Measurements from ENCODE around the gene DOK4. TPM values are rescaled to one million over a fixed set of nuclear protein-coding genes. Genes with fewer than 3 reads are reported as not detected.

The DOK4 gene
- total and polyA plus RNA-seq, 2 donors (not counting 3 experiments of a cell fraction or from before 2014, with no cell fraction given) = 22.3 to 23.4 TPM

DNA sequence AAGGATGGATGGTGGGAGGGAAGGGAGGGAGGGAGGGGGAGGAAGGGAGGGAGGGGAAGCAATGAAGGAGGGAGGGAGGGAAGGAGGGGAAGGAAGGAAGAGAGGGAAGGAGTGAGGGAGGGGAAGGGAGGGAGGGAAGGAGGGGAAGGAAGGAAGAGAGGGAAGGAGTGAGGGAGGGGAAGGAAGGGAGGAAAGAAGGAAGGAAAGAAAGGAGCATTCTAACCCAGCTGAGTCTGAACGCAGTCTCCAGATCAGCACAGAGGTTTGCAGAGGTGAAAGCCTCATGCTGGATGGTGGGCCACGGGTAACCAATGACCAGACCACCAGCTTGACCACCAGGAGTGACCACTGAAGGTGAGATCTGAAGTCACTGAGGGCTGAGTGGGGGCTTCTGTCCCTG is 63.1 kb downstream of the DOK4 start:
- Histone ChIP-seq H3K4me3 (replicated peaks in 1 of 3; ENCODE audit: insufficient read depth in 1 of 3, low read depth in 1 of 3, low read length in 3 of 3) (no peak overlapping the region), H3K4me2 (ENCODE audit: insufficient read depth, low read length) (no peak overlapping the region), H3K4me1 (ENCODE audit: control insufficient read depth, extremely low read depth, insufficient read depth, low read length) (no peaks in the 10 kb centered on the region), H3K27me3 (ENCODE audit: control insufficient read depth in 2 of 2, insufficient read depth in 2 of 2, low read length in 2 of 2) (no peaks in the 10 kb centered on the region), H3K9me1 (replicated peaks; ENCODE audit: control insufficient read depth, extremely low read depth, insufficient read depth, low read length) (no peaks in the 10 kb centered on the region), H3K36me3 (ENCODE audit: control insufficient read depth in 2 of 2, extremely low read depth in 1 of 2, insufficient read depth in 2 of 2, low read length in 2 of 2) (peaks cover 2 to 4% of the 10 kb centered on the region in 2 experiments), H3K9ac (replicated peaks; ENCODE audit: extremely low read depth, insufficient read depth, low read length) (no peak overlapping the region), H2AFZ (ENCODE audit: low read depth, low read length) (no peak overlapping the region), H3K27ac (ENCODE audit: insufficient read depth, low read depth, low read length) (no peak overlapping the region), H3K9me3 (replicated peaks; ENCODE audit: control insufficient read depth, insufficient read depth, low read length) (no peaks in the 10 kb centered on the region), H3K79me2 (ENCODE audit: control insufficient read depth, insufficient read depth, low read length) (no peaks in the 10 kb centered on the region), H4K20me1 (replicated peaks; ENCODE audit: control insufficient read depth, extremely low read depth, insufficient read depth, low read length) (no peaks in the 10 kb centered on the region)
- TF ChIP-seq, protein P1, sequence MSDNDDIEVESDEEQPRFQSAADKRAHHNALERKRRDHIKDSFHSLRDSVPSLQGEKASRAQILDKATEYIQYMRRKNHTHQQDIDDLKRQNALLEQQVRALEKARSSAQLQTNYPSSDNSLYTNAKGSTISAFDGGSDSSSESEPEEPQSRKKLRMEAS (IDR thresholded peaks at IDR 0.05; ENCODE audit: insufficient read depth, insufficient read length) = no peak
- TF ChIP-seq EZH2 (IDR thresholded peaks at IDR 0.05; ENCODE audit: borderline replicate concordance, low read depth, low read length, severe bottlenecking) (no peak), JUN (IDR thresholded peaks at IDR 0.05; ENCODE audit: borderline replicate concordance, insufficient read depth, insufficient read length, low read depth) (no peak), MYC (IDR thresholded peaks at IDR 0.05; ENCODE audit: low read depth, low read length) (no peak), FOS (IDR thresholded peaks at IDR 0.05; ENCODE audit: borderline replicate concordance, insufficient read depth, low read length) (no peak), POLR2A (IDR thresholded peaks at IDR 0.05; ENCODE audit: low read depth, low read length) (no peak), GATA2 (IDR thresholded peaks at IDR 0.05; ENCODE audit: insufficient read depth, insufficient read length, low read depth, low read length) (no peak), POLR2AphosphoS5 (IDR thresholded peaks at IDR 0.05; ENCODE audit: insufficient read depth, low read depth, low read length) (no peak)
- TF ChIP-seq, protein P2, sequence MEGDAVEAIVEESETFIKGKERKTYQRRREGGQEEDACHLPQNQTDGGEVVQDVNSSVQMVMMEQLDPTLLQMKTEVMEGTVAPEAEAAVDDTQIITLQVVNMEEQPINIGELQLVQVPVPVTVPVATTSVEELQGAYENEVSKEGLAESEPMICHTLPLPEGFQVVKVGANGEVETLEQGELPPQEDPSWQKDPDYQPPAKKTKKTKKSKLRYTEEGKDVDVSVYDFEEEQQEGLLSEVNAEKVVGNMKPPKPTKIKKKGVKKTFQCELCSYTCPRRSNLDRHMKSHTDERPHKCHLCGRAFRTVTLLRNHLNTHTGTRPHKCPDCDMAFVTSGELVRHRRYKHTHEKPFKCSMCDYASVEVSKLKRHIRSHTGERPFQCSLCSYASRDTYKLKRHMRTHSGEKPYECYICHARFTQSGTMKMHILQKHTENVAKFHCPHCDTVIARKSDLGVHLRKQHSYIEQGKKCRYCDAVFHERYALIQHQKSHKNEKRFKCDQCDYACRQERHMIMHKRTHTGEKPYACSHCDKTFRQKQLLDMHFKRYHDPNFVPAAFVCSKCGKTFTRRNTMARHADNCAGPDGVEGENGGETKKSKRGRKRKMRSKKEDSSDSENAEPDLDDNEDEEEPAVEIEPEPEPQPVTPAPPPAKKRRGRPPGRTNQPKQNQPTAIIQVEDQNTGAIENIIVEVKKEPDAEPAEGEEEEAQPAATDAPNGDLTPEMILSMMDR (IDR thresholded peaks at IDR 0.05; ENCODE audit: extremely low read depth in 1 of 2, insufficient read depth in 1 of 2, low read depth in 1 of 2, low read length in 2 of 2) = no peak
- POLR2A ChIA-PET = no interaction called here
- no TSS peak for BruUV-seq (replicated peaks)
- dilution Hi-C loops (cut with MboI; ENCODE audit: extremely low pct_ligation_motif_present, low sequenced_read_pairs) = loop anchor here (25.0 kb wide), 1 partner anchor 111 kb away; no protein-coding TSS in a partner anchor
- no peak for DNase-seq (ENCODE audit: low read depth, low spot score)
- FAIRE-seq = no peak
- CTCF ChIA-PET = interaction anchor here (1.0 to 16.2 kb wide), 8 partner anchors 11 to 555 kb away, joined by 3 to 507 read pairs (median 5); no protein-coding TSS in a partner anchor
- intact Hi-C loops (cut with micrococcal nuclease) = no loop called here

Data from endothelial cell of umbilical vein (primary cell).